C4-2B (cell line): Measurements from ENCODE around the gene P2RY2.

ENCODE experiments used
- CTCF ChIP-seq: fragments of 450-650 bp; conservative IDR thresholded peaks from 2 replicates; pipeline ENCODE4 v1.5.1; 2017; ENCODE audit warnings: mild to moderate bottlenecking
- ZFX ChIP-seq: fragments of 450-650 bp; IDR thresholded peaks from 2 replicates; pipeline ENCODE4 v1.6.1; 2017

- TF ChIP-seq CTCF (no peak), ZFX (no peak)
Measured at GRCh38 chr11:73249853-73250783, 32.0 kb downstream of the P2RY2 start.
